Measurements from ENCODE around the gene CDH4.

The CDH4 gene

DNA sequence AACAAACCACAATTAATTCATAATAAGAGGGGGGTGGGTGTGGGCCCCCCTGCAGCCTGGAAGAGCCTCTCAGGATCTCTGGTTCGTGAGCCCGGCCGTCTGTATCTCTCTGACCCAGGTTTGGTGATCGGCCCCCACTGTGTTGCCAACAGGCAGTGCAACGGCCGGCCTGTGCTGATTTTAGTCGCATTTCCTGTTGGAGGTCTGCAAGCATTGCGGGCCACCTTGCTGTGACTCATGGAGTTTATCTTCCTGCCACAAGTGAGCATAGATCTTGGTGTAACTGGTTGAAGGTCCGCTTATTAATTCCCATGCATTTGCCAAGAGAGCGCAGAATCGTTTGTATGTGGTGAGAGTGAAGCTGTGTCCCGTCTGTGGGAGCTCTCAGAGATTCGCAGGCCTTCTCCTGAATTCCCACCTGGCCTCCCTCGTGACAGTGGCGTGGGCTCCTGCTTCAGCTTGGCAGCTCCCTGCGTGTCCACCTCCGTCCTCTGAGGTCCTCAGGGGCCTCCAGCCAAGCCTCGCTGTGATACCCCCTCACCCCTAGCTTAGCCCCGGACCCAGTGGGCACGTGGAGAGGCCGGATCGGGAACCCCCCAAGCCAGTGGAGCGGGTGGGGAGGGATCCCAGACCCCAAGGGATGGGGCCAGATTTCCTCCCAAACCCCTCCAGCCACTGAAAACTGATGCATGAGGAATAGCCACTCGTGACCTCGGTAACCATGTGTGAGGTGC is 269.8 kb downstream of the CDH4 start:
- no peak for DNase-seq

GRCh38 chr20:61522498-61523090 is 270.5 kb downstream of the CDH4 start:
- DNase-seq = no peak

DNA sequence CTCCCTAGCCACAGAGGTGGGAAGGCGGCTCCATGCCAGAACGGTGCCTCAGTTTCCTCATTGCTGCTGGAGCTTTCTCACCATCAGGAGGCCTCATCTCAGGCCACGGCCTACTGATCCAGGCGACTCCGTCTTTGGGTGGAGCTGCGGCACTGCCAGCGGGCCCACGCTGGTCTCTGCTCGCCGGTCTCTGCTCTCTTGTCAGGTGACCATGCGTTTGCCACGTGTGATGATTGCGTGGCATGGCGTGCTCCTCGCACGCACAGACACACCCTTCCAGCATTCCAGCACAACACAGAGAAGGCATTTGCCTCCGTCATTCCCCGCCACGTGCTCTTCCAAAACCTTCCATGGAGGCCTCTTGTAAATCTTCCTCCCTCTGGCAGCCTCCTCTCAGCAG is 271.1 kb downstream of the CDH4 start:
- DNase-seq = no peak

DNA sequence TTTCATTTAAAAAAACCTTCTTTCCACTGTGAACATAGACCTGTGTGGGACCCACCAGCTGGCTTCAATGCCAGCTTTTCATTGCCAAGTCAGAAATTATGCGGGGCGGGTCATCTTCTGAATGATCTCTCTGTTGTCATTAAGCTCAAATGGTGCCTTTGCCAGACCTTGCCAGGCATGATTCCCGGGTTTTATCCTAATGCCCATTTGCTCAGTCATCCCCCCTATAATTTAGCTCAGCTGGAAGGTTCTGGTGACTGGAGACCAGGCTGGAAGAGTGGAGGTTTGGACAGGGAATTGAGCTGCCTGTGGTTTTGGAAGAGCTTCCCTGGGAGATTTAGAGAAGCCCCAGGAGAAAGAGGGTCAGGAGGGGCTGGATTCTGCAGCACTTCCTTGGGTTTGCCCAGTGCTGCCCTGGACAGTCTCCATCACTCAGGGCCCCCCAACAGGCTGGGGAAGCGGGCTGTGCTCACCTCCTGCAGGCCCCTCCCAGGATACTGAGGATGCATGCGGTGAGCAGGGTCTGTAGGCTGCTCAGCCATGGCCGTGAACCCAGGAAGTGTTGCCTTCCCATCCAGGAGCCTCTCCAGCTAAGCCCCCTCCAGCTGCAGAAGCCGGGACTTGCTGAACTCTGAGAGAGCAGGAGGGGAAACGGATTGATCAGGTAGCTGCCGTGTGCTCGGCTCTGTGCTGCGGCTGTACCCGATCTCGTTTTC is 273.0 kb downstream of the CDH4 start:
- DNase-seq = no peak

GRCh38 chr20:61525781-61526431 is 273.8 kb downstream of the CDH4 start:
- no peak for DNase-seq

DNA sequence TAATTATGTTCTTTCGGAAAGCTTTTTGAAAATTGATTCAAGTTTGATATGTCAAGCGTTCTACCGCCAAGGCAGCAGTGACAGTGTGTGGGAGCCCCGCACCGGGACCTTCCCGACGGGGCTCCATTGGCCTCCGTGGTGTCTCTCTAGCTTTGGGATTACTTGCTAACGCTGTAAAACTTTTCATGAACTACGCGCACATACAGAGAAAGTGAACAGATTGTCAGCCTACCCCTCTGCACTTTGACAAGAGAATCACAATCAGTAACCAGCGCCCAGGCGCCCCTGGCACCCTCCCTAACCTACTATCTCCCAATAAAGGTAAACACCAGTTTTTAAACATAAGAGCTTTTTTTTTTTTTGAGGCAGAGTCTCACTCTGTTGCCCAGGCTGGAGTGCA is 274.8 kb downstream of the CDH4 start:
- DNase-seq = no peak

DNA sequence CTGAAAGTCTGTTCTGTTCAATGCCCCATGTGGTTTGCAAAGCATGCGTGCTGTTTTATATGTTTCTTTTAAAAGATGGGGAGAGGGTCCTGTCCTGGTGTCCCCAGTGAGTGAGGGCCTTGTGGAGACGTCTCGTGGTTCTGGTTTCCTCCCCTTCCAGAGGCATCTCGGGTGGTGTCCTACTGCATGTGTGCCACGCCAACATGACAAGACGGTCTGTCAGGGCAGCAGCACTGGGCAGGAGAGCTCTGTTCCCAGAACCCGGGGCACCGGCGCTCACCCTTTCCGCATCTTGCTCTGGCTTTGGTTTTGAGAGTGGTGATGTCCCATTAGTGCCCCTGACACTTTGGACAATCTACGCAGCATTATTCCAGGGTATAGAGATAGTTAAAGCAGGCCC is 275.6 kb downstream of the CDH4 start:
- no peak for DNase-seq

- DNase-seq = no peak
These were observed 276.5 kb downstream of the CDH4 start for GRCh38 chr20:61528591-61528990.

GRCh38 chr20:61529354-61529753 is 277.3 kb downstream of the CDH4 start:
- no peak for DNase-seq

DNA sequence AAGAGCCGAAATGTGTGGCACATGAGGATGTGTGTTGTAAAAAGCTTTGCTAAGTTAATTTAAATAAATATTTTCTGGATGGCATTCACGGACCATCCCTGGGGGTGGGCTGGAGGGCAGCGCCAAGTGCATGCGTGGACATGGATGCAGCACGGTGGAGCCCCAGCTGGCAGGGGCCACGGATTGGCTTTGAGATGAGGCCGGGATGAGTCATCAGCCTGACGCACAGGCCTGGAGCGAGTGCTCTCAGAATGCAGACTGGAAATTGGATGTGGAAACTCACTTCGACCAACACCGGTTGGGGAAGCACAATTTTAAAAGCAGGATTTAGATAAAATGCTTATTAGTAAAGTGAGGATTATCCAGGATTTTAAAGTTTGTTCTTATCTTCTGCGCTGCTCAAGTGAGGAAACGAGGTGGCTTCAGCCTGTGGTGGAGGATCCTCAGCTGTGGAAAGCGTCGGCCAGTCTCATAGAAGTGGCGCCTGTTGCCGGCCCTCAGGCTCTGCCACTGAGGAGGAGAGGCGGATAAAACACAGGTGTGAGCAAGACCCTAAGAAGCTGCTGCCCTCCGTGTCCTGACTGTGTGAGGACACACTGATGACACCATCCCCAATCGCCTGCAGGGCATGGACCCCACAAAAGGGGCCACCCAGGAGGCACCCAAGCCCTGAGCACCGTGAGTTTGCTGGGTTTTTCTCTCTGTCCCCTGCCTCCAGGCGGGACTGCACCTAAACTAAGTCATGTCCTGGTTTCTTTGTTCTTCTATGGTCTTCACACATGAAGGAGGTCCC is 279.7 kb downstream of the CDH4 start:
- no peak for DNase-seq

DNA sequence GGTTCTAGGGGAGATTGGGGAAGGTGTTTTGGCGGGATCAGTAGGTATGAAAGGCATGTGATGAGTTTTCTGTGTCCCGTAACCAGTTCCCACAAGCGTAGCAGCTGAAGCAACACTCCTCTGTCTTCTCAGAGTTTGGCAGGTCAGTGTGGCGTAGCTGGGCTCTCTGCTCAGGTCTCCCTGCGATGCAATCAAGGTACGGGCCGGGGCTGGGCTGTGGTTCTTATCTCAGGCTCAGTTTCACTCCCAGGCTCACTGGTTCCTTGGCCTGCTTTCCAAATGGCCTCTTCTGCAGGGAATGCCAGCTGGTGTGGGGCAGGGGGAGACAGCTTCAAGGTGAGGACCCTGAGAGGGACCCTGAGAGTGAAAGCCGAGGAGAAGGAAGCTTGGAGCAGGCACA is 280.7 kb downstream of the CDH4 start:
- no peak for DNase-seq

- DNase-seq = no peak
These were observed 281.2 kb downstream of the CDH4 start for GRCh38 chr20:61533231-61533631.

DNA sequence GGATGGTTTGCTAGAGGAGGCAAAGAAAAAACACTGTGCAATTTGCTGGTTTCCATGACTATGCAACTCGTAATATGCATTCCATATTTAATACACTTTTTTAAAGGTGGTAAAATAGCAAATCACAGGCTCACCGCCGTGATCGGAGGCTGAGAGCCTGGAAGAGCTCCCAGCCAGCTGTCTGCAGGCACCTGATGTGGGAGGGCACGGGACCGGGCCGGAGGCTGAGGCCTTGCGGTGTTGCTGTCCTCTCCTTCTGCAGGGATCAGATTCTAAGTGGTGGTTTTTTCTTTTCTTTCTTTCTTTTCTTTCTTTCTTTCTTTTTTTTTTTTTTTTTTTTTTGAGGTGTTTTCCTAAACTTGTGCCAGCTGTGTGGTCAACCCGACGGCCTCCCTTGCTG is 282.3 kb downstream of the CDH4 start:
- no peak for DNase-seq

GRCh38 chr20:61535091-61535490 is 283.0 kb downstream of the CDH4 start:
- DNase-seq = no peak

GRCh38 chr20:61535536-61535935 is 283.5 kb downstream of the CDH4 start:
- DNase-seq = no peak

- DNase-seq = no peak
These were observed 283.9 kb downstream of the CDH4 start for GRCh38 chr20:61535956-61536355.

DNA sequence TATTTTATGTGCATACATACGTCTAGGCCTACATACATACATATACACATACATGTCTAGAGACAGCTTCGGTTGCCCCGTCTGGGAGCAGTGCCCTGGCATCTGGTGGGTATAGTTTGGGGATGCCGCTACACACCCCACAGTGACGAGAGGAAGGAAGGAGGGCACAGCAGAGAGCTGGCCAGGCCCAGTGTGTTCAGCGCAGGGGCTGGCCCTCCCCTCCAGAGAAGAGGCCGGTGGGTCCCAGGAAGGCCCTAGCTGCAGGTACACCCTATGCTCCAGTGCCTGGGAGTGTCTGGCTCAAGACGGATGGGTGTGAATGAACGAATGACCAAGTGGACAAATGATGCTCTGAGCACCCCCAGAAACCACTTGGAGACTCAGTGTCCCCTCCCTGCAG is 284.6 kb downstream of the CDH4 start:
- no peak for DNase-seq

DNA sequence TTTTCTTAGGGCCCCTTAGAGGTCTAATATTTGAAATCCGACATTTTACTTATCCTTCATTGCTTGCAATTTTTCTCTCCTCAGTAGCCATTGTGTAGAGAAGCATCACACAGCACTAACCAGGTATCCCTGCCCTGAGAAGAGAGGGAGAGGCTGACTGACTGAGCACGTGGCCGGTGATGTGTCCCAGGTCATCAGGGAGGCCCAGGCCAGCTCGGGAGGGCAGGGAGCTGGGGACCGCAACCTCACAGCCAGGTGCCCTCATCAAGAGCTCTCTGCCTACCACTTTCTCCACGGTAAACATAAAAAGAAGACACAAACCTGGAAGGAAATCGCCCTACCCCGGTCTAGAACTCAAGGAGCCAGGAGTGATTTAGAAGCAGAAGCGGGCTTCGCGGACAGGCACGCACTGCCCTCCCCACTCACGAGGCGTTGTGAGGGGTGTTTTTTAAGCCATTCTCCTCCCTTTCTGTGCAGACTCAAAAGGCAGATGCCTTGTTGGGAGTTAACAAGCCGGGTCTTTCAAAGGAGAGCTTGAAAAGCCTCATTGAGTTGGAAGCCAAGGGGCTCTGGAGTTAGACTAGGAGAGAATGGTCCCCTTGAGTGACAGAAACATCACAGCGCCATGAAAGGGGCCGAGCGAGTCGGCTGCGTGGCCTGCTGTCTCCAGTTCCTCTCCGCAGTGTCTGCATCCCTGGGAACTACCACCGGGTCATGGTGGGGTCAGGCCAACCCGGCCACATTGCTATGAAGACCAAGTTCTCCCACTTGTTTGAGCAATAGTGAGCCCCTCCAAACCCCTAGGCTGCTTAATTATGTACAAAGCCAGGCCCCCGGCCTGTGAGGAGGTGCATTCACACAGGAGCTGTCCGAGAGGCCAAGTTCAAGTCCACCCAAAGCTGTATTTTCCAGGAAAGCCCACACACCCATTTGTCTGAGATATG is 285.4 kb downstream of the CDH4 start:
- DNase-seq = no peak

DNA sequence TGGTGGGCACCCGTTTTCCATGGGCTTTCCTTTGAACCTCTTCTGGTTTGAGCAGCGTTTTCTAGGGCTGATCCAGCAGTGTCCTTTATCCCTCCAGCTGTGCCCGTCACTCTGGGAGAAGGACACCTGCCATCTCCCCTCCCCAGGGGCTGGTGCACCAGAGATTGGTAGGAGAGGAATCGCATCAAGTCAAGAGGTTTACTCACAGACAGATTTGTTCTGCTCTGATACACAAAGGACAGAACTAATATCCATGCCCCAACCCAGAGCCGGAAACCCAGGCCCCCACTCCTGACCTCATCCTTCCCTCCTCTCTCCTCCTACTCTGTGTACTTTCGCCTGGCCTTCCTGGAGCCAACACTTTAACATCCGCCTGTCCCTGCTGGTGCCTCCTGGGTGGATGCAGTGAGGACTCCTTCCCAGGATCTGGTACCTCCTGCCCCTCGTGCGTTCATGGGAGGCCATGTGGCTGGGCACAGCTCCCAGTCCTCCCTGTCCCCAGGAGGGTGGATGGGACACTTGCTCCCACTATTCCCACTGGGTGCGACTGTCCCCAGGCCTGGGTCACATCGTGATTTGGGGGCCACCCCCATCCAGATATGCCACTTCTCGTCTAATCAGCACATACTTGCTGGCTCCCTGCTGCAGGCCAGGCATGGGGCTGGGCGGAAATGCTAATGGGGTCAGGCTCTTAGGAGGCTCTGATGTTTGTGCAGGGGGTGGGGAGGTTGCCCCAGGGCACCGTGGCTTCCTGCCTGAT is 286.3 kb downstream of the CDH4 start:
- no peak for DNase-seq

GRCh38 chr20:61538943-61539265 is 286.8 kb downstream of the CDH4 start:
- DNase-seq = no peak

- DNase-seq = no peak
These were observed 287.8 kb downstream of the CDH4 start for GRCh38 chr20:61539706-61540360.

Measured in RPMI8226 (cell line).